ENCODE data around the gene PCDHB5.
"Not testable (repeated sequence)": the region's sequence is repeated elsewhere in the genome, so short reads cannot be mapped to it uniquely, and the experiment has no call there.

Gene PCDHB5

GRCh38 chr5:141150224-141150992, 15.4 kb downstream of the PCDHB5 start:
- Histone ChIP-seq H3K9me3 (replicated peaks; ENCODE audit: insufficient read depth, low read length) (no peaks in the 10 kb centered on the region), H3K4me3 (ENCODE audit: low read length) (0 out of 2 replicates have a peak overlapping the region, but pooled peaks have one; percentile 2), H3K27ac (ENCODE audit: low read length) (no peak overlapping the region), H3K36me3 (replicated peaks; ENCODE audit: insufficient read depth, low read length) (no peaks in the 10 kb centered on the region), H3K4me1 (ENCODE audit: low read length) (no peaks in the 10 kb centered on the region), H3K79me2 (ENCODE audit: low read length) (no peaks in the 10 kb centered on the region), H3F3A (ENCODE audit: insufficient read depth, low read length) (no peaks in the 10 kb centered on the region), H3K9me2 (replicated peaks; ENCODE audit: insufficient read depth, low read length) (no peaks in the 10 kb centered on the region), H4K20me1 (ENCODE audit: insufficient read depth, low read length) (no peaks in the 10 kb centered on the region), H3K27me3 (replicated peaks; ENCODE audit: insufficient read depth, low read length) (no peaks in the 10 kb centered on the region), H3K4me2 (ENCODE audit: low read depth, low read length) (peak overlapping the region; percentile 4; the same call in 1 of the 2 replicates), H2AFZ (ENCODE audit: low read length) (peak overlapping the region; percentile 2; the same call in 1 of the 2 replicates), H3K9ac (ENCODE audit: low read length) (no peak overlapping the region)
- TF ChIP-seq EZH2 (optimal IDR thresholded peaks at IDR 0.05; ENCODE audit: low read depth, low read length) (no peak), CTCF (IDR thresholded peaks at IDR 0.05; ENCODE audit: low read length) (no peak), EZH2phosphoT487 (IDR thresholded peaks at IDR 0.05; ENCODE audit: low read length) (no peak)
- no peak for DNase-seq

- no peak overlapping the region for H3K9ac ChIP-seq (ENCODE audit: low read length)
- H4K20me1 ChIP-seq (ENCODE audit: insufficient read depth, low read length): no peaks in the 10 kb centered on the region
- H3K4me2 ChIP-seq (ENCODE audit: low read depth, low read length): no peak overlapping the region
- H3K27ac ChIP-seq (ENCODE audit: low read length): no peak overlapping the region
- no peaks in the 10 kb centered on the region for H3K4me1 ChIP-seq (ENCODE audit: low read length)
- H3K36me3 ChIP-seq (replicated peaks; ENCODE audit: insufficient read depth, low read length): no peaks in the 10 kb centered on the region
- no peaks in the 10 kb centered on the region for H3K9me2 ChIP-seq (replicated peaks; ENCODE audit: insufficient read depth, low read length)
- TF ChIP-seq CTCF (IDR thresholded peaks at IDR 0.05; ENCODE audit: low read length): no peak
- no peak for TF ChIP-seq EZH2phosphoT487 (IDR thresholded peaks at IDR 0.05; ENCODE audit: low read length)
- no peak for TF ChIP-seq EZH2 (optimal IDR thresholded peaks at IDR 0.05; ENCODE audit: low read depth, low read length)
- no peaks in the 10 kb centered on the region for H3K9me3 ChIP-seq (replicated peaks; ENCODE audit: insufficient read depth, low read length)
- H3F3A ChIP-seq (ENCODE audit: insufficient read depth, low read length): no peaks in the 10 kb centered on the region
- no peaks in the 10 kb centered on the region for H3K27me3 ChIP-seq (replicated peaks; ENCODE audit: insufficient read depth, low read length)
- H2AFZ ChIP-seq (ENCODE audit: low read length): no peak overlapping the region
- H3K79me2 ChIP-seq (ENCODE audit: low read length): no peaks in the 10 kb centered on the region
- no peak for DNase-seq
- H3K4me3 ChIP-seq (ENCODE audit: low read length): no peak overlapping the region
Observed at GRCh38 chr5:141150993-141151325, 16.0 kb downstream of the PCDHB5 start.

DNA sequence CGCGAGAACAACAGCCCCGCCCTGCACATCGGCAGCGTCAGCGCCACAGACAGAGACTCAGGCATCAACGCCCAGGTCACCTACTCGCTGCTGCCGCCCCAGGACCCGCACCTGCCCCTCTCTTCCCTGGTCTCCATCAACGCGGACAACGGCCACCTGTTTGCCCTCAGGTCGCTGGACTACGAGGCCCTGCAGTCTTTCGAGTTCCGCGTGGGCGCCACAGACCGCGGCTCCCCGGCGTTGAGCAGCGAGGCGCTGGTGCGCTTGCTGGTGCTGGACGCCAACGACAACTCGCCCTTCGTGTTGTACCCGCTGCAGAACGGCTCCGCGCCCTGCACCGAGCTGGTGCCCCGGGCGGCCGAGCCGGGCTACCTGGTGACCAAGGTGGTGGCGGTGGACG, 16.6 kb downstream of the PCDHB5 start:
- H3K9me3 ChIP-seq (replicated peaks; ENCODE audit: insufficient read depth, low read length); H3K4me2 ChIP-seq (ENCODE audit: low read depth, low read length); H3F3A ChIP-seq (ENCODE audit: insufficient read depth, low read length); H3K4me1 ChIP-seq (ENCODE audit: low read length); H4K20me1 ChIP-seq (ENCODE audit: insufficient read depth, low read length); H3K9me2 ChIP-seq (replicated peaks; ENCODE audit: insufficient read depth, low read length); H3K36me3 ChIP-seq (replicated peaks; ENCODE audit: insufficient read depth, low read length); H3K27me3 ChIP-seq (replicated peaks; ENCODE audit: insufficient read depth, low read length); H3K79me2 ChIP-seq (ENCODE audit: low read length); H3K4me3 ChIP-seq (ENCODE audit: low read length); DNase-seq; H2AFZ ChIP-seq (ENCODE audit: low read length); H3K27ac ChIP-seq (ENCODE audit: low read length); H3K9ac ChIP-seq (ENCODE audit: low read length): not testable (repeated sequence)

GRCh38 chr5:141152096-141152495, 17.1 kb downstream of the PCDHB5 start:
- H3K27ac ChIP-seq (ENCODE audit: low read length); H3K4me3 ChIP-seq (ENCODE audit: low read length); DNase-seq; H3K4me2 ChIP-seq (ENCODE audit: low read depth, low read length); H3K79me2 ChIP-seq (ENCODE audit: low read length); H3K9me2 ChIP-seq (replicated peaks; ENCODE audit: insufficient read depth, low read length); H3F3A ChIP-seq (ENCODE audit: insufficient read depth, low read length); H3K9me3 ChIP-seq (replicated peaks; ENCODE audit: insufficient read depth, low read length); H3K4me1 ChIP-seq (ENCODE audit: low read length); H3K36me3 ChIP-seq (replicated peaks; ENCODE audit: insufficient read depth, low read length); H2AFZ ChIP-seq (ENCODE audit: low read length); H4K20me1 ChIP-seq (ENCODE audit: insufficient read depth, low read length); H3K27me3 ChIP-seq (replicated peaks; ENCODE audit: insufficient read depth, low read length); H3K9ac ChIP-seq (ENCODE audit: low read length): not testable (repeated sequence)
